GM12878 (cell line): ENCODE results near the gene RSPH10B2. TPM values are rescaled to one million over a fixed set of nuclear protein-coding genes. Genes with fewer than 3 reads are reported as not detected.

ENCODE experiments used
- ATAC-seq: fragments of 200-7000 bp; cut with Tn5 transposase; 3 replicates; pipeline ENCODE4 v1.9.1; 2020; ENCODE audit warnings: mild to moderate bottlenecking, moderate library complexity
- BruUV-seq: library from RNA; stranded (reverse); fragments of 400-500 nt; replicated peaks from 2 replicates; lab custom pipeline; 2021; lab: Mats Ljungman, UMichigan
- CTCF ChIA-PET: fragments of 300-600 bp; sonication (Branson Sonifier 250); formaldehyde crosslinking; extraction: SDS; loops from one replicate; lab custom pipeline; 2021; ENCODE audit warnings: inconsistent platforms; lab: Yijun Ruan, JAX
- POLR2A ChIA-PET: fragments of 350-600 bp; formaldehyde crosslinking; extraction: SDS; loops from one replicate; lab custom pipeline; 2021; ENCODE audit warnings: inconsistent platforms; lab: Charles Lee
- RAD21 ChIA-PET: fragments of 300-600 bp; sonication (Branson Sonifier 250); formaldehyde crosslinking; loops from one replicate; lab custom pipeline; 2023; ENCODE audit warnings: antibody characterized with exemption; ENCODE audit not compliant: unreplicated experiment; lab: Charles Lee
- SMC1A ChIA-PET: fragments of 300-600 bp; sonication (Branson Sonifier 250); formaldehyde crosslinking; loops from one replicate; lab custom pipeline; 2023; ENCODE audit not compliant: unreplicated experiment, uncharacterized antibody; lab: Charles Lee
- DNase-seq: peaks from one replicate; pipeline ENCODE4 v3.0.0-alpha.2; 2011; ENCODE audit warnings: low read depth, low spot score
- FAIRE-seq: peaks from 3 replicates; lab custom pipeline; 2011; peaks lifted over from hg19 to GRCh38; lab: Jason Lieb, UNC
- H2AFZ ChIP-seq: 2 replicates; pipeline ENCODE4 v1.6.0; 2011; ENCODE audit warnings: low read depth, low read length, control low read depth; ENCODE audit not compliant: control insufficient read depth
- H3K27ac ChIP-seq: 2 replicates; pipeline ENCODE4 v1.5.1; 2011; ENCODE audit warnings: control low read depth; ENCODE audit not compliant: control insufficient read depth, insufficient read depth
- H3K27me3 ChIP-seq, 2 experiments: replicated peaks in 1 of 2; 2 replicates each; pipeline versions ENCODE4 v1.6.0 to v1.6.1; 2011; ENCODE audit warnings: low read length in 1 of 2; ENCODE audit not compliant: control insufficient read depth in 2 of 2, insufficient read depth in 2 of 2
- H3K36me3 ChIP-seq, 2 experiments: 2 replicates each; pipeline ENCODE4 v1.5.1; 2011; ENCODE audit warnings: low read length in 1 of 2; ENCODE audit not compliant: control insufficient read depth in 2 of 2, insufficient read depth in 2 of 2
- H3K4me1 ChIP-seq: 2 replicates; pipeline ENCODE4 v1.6.1; 2011; ENCODE audit warnings: mild to moderate bottlenecking, low read length, moderate library complexity, mixed read lengths; ENCODE audit not compliant: control insufficient read depth, insufficient read depth
- H3K4me2 ChIP-seq: 2 replicates; pipeline ENCODE4 v1.6.0; 2011; ENCODE audit warnings: control low read depth; ENCODE audit not compliant: control insufficient read depth, insufficient read depth
- H3K4me3 ChIP-seq: fragments of 200-600 bp; sonication (generic); 2 replicates; pipeline ENCODE4 v1.5.1; 2016
- H3K79me2 ChIP-seq: 2 replicates; pipeline ENCODE4 v1.6.0; 2011; ENCODE audit warnings: low read length; ENCODE audit not compliant: control insufficient read depth, insufficient read depth
- H3K9ac ChIP-seq: 2 replicates; pipeline ENCODE4 v1.8.0; 2011; ENCODE audit warnings: low read length, control low read depth, mixed read lengths; ENCODE audit not compliant: control insufficient read depth, insufficient read depth
- H3K9me3 ChIP-seq: replicated peaks from 3 replicates; pipeline ENCODE4 v1.5.1; 2011; ENCODE audit warnings: mild to moderate bottlenecking, low read length; ENCODE audit not compliant: control insufficient read depth, insufficient read depth
- H4K20me1 ChIP-seq: 2 replicates; pipeline ENCODE4 v1.6.0; 2011; ENCODE audit not compliant: control insufficient read depth, insufficient read depth
- BACH1 ChIP-seq: fragments of 450-650 bp; IDR thresholded peaks from 2 replicates; pipeline ENCODE4 v1.6.1; 2017; ENCODE audit warnings: mild to moderate bottlenecking, borderline replicate concordance
- CTCF ChIP-seq, 3 experiments: IDR thresholded peaks in 2 of 3; conservative IDR thresholded peaks in 1 of 3; 2 replicates each; pipeline ENCODE4 v1.5.1; 2011; ENCODE audit warnings: low read depth in 3 of 3, low read length in 3 of 3, mild to moderate bottlenecking in 3 of 3, control low read depth in 2 of 3, moderate library complexity in 2 of 3, inconsistent platforms in 1 of 3, mixed read lengths in 1 of 3; ENCODE audit not compliant: control insufficient read depth in 2 of 3, insufficient read depth in 1 of 3; ENCODE audit errors: extremely low read depth in 1 of 3
- ESRRA ChIP-seq: IDR thresholded peaks from 2 replicates; pipeline ENCODE4 v1.6.1; 2012; ENCODE audit warnings: mild to moderate bottlenecking, low read length, improper control_type of control experiment
- ETV6 ChIP-seq, 2 experiments: fragments of 450-650 bp in 1 of 2; IDR thresholded peaks in 1 of 2; conservative IDR thresholded peaks in 1 of 2; 2 replicates each; pipeline ENCODE4 v1.6.1; 2014; ENCODE audit warnings: antibody characterized with exemption in 1 of 2, borderline replicate concordance in 1 of 2, low read depth in 1 of 2, mild to moderate bottlenecking in 1 of 2, moderate library complexity in 1 of 2
- EZH2 ChIP-seq: IDR thresholded peaks from 2 replicates; pipeline ENCODE4 v1.6.1; 2012; ENCODE audit warnings: low read depth, mild to moderate bottlenecking, control low read depth, inconsistent platforms, low read length, borderline replicate concordance; ENCODE audit not compliant: control insufficient read depth
- MTA2 ChIP-seq: fragments of 450-650 bp; IDR thresholded peaks from 2 replicates; pipeline ENCODE4 v1.6.1; 2016; ENCODE audit warnings: low read depth, mild to moderate bottlenecking, moderate library complexity
- POU2F2 ChIP-seq: IDR thresholded peaks from 3 replicates; pipeline ENCODE4 v1.6.1; 2011; ENCODE audit warnings: low read depth, mild to moderate bottlenecking, low read length, borderline replicate concordance
- RCOR1 ChIP-seq: conservative IDR thresholded peaks from 2 replicates; pipeline ENCODE4 v1.6.1; 2012; ENCODE audit warnings: low read depth, low read length, improper control_type of control experiment
- SMAD5 ChIP-seq: IDR thresholded peaks from 2 replicates; pipeline ENCODE4 v1.6.1; 2016; ENCODE audit warnings: antibody characterized with exemption, low read depth
- YBX1 ChIP-seq: fragments of 450-650 bp; IDR thresholded peaks from 2 replicates; pipeline ENCODE4 v1.6.1; 2016; ENCODE audit warnings: antibody characterized with exemption
- ZBTB40 ChIP-seq: fragments of 450-650 bp; IDR thresholded peaks from 2 replicates; pipeline ENCODE4 v1.6.1; 2016; ENCODE audit warnings: mild to moderate bottlenecking, moderate library complexity, borderline replicate concordance
- ZNF207 ChIP-seq: fragments of 450-650 bp; IDR thresholded peaks from 2 replicates; pipeline ENCODE4 v1.6.1; 2014; ENCODE audit warnings: antibody characterized with exemption, mild to moderate bottlenecking, borderline replicate concordance
- WGBS: methylation state at CpG from one replicate; pipeline ENCODE4 v1.1.6; 2016; ENCODE audit warnings: low lambda C conversion rate; ENCODE audit not compliant: insufficient replicate concordance, insufficient coverage; ENCODE audit errors: missing lambda C conversion rate; 5-methylcytosine and 5-hydroxymethylcytosine counted together
- in situ Hi-C: fragments of 300-500 bp; cut with MboI; formaldehyde crosslinking; loops from 9 replicates; pipeline ENCODE4 v1.14.3; 2018; ENCODE audit warnings: mixed read lengths
- intact Hi-C: fragments of 100-400 bp; cut with micrococcal nuclease; formaldehyde crosslinking; loops from one replicate; pipeline ENCODE4 v1.14.2; 2022; ENCODE audit not compliant: unreplicated experiment
- polyA plus RNA-seq, 11 experiments: library from polyadenylated mRNA; depleted of rRNA in 4 of 11; unstranded in 6 of 11; stranded (reverse) in 5 of 11; fragments of >200 nt; fragmentation: Nextera tagmentation in 4 of 11; fragmentation: Illumina TruSeq in 1 of 11; extraction: Ambion mirVana in 4 of 11; extraction: Trizol in 1 of 11; gene quantifications; 1 replicate in 1 of 11; 2 replicates in 10 of 11; pipeline versions ENCODE4 v1.2.1 to v1.2.3, GENCODE V29; 2011 to 2016; ENCODE audit warnings: inconsistent platforms in 2 of 11, missing spikeins in 2 of 11, low read depth in 1 of 11
- total RNA-seq, 4 experiments: library from RNA; depleted of rRNA in 3 of 4; stranded (reverse); fragments of >200 nt in 3 of 4; fragmentation: Illumina TruSeq in 1 of 4; extraction: Trizol in 1 of 4; gene quantifications; 2 replicates each; pipeline versions ENCODE4 v1.2.1 to v1.2.3, GENCODE V29; 2013 to 2021
- TF ChIP-seq, protein P1 (sequence below): IDR thresholded peaks from 2 replicates; pipeline ENCODE4 v1.6.1; 2012; ENCODE audit warnings: low read depth, low read length, improper control_type of control experiment
- TF ChIP-seq, protein P2 (sequence below): fragments of 450-650 bp; IDR thresholded peaks from 2 replicates; pipeline ENCODE4 v1.6.1; 2017; ENCODE audit warnings: mild to moderate bottlenecking

RSPH10B2 gene
- total and polyA plus RNA-seq, 10 of the 15 experiments (the other 5 are each of a cell fraction or from before 2014, with no cell fraction given) = 0.04 to 0.34 (median 0.18) TPM; not detected in 3

GRCh38 chr7:6725003-6725402 lies 28.9 kb upstream of the RSPH10B2 start:
- ATAC-seq = peak; percentile 60
- WGBS = 4% methylated on average over 10 of the region's 10 CpGs
- RAD21 ChIA-PET = interaction anchor here (1.0 kb wide), 2 partner anchors 18 to 135 kb away, joined by 3 to 6 read pairs; partner anchors contain the start of genes INTS15 and ZNF12
- Histone ChIP-seq H3K9me3 (no peaks in the 10 kb centered on the region), H3K36me3 (no peaks in the 10 kb centered on the region), H3K4me2 (peak overlapping the region; percentile 82), H4K20me1 (no peaks in the 10 kb centered on the region), H2AFZ (no peak overlapping the region; the same call in 1 of the 2 replicates), H3K4me1 (peaks cover 16% of the 10 kb centered on the region), H3K9ac (no peak overlapping the region; the same call in 1 of the 2 replicates), H3K4me3 (peak overlapping the region; percentile 64), H3K27ac (peak overlapping the region; percentile 72), H3K27me3 (no peaks in the 10 kb centered on the region), H3K79me2 (peaks cover 8% of the 10 kb centered on the region)
- POLR2A ChIA-PET = interaction anchor here (0.7 to 1.7 kb wide), 3 partner anchors 18 to 344 kb away, joined by 3 read pairs; partner anchors contain the start of gene ZNF12
- in situ Hi-C loops = no loop called here
- BruUV-seq = no TSS peak
- FAIRE-seq = peak; percentile 70
- peak; percentile 83 for DNase-seq
- SMC1A ChIA-PET = interaction anchor here (2.1 kb wide), 1 partner anchor 12 kb away, joined by 8 read pairs; no protein-coding TSS in a partner anchor
- CTCF ChIA-PET = interaction anchor here (1.3 kb wide), 1 partner anchor 24 kb away, joined by 3 read pairs; no protein-coding TSS in a partner anchor
- intact Hi-C loops = loop anchor here (5.0 kb wide), 1 partner anchor 133 kb away; the partner anchor contains the start of gene INTS15
- TF ChIP-seq, protein P1, sequence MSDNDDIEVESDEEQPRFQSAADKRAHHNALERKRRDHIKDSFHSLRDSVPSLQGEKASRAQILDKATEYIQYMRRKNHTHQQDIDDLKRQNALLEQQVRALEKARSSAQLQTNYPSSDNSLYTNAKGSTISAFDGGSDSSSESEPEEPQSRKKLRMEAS = no peak
- TF ChIP-seq EZH2 = no peak
- peak; percentile 55 for TF ChIP-seq MTA2
- TF ChIP-seq ESRRA = no peak
- no peak for TF ChIP-seq RCOR1
- TF ChIP-seq POU2F2 = no peak
- no peak for TF ChIP-seq ZBTB40
- TF ChIP-seq SMAD5 = no peak
- TF ChIP-seq ZNF207 = no peak
- TF ChIP-seq CTCF (IDR thresholded peaks at IDR 0.05 in 2 of 3, conservative IDR thresholded peaks at IDR 0.05 in 1 of 3; ENCODE audit: control insufficient read depth in 2 of 3, extremely low read depth in 1 of 3, insufficient read depth in 1 of 3, low read depth in 3 of 3, low read length in 3 of 3) = no peak
- TF ChIP-seq, protein P2, sequence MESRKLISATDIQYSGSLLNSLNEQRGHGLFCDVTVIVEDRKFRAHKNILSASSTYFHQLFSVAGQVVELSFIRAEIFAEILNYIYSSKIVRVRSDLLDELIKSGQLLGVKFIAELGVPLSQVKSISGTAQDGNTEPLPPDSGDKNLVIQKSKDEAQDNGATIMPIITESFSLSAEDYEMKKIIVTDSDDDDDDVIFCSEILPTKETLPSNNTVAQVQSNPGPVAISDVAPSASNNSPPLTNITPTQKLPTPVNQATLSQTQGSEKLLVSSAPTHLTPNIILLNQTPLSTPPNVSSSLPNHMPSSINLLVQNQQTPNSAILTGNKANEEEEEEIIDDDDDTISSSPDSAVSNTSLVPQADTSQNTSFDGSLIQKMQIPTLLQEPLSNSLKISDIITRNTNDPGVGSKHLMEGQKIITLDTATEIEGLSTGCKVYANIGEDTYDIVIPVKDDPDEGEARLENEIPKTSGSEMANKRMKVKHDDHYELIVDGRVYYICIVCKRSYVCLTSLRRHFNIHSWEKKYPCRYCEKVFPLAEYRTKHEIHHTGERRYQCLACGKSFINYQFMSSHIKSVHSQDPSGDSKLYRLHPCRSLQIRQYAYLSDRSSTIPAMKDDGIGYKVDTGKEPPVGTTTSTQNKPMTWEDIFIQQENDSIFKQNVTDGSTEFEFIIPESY = no peak
- TF ChIP-seq BACH1 = peak; percentile 91; the same call in 1 of the 2 replicates
- TF ChIP-seq YBX1 = no peak
- peak in 1 of 2 experiments; percentile 77; a peak in 2 of 4 replicates for TF ChIP-seq ETV6 (conservative IDR thresholded peaks at IDR 0.05 in 1 of 2, IDR thresholded peaks at IDR 0.05 in 1 of 2; ENCODE audit: borderline replicate concordance in 1 of 2, low read depth in 1 of 2)
